Measurements from ENCODE around the gene LENG1.
A peak's percentile ranks its signal among the peaks of the same experiment; 100 is the strongest.

Gene LENG1

GRCh38 chr19:54164369-54165068 is 5.0 kb upstream of the LENG1 start:
- DNase-seq (ENCODE audit: low read depth in 2 of 2) = peak in 1 of 2 donors; percentile 32

- DNase-seq (ENCODE audit: low read depth in 2 of 2) = no peak
Measured at GRCh38 chr19:54162884-54163283, 3.4 kb upstream of the LENG1 start.

GRCh38 chr19:54162241-54162805 is 2.8 kb upstream of the LENG1 start:
- peak; percentile 61 to 64 for DNase-seq (ENCODE audit: low read depth in 2 of 2)

GRCh38 chr19:54160854-54161253 is 1.3 kb upstream of the LENG1 start:
- DNase-seq (ENCODE audit: low read depth in 2 of 2) = no peak

GRCh38 chr19:54160182-54160811 is 776 bp upstream of the LENG1 start:
- DNase-seq (ENCODE audit: low read depth in 2 of 2) = no peak

GRCh38 chr19:54158812-54159351 is 639 bp downstream of the LENG1 start:
- no peak for DNase-seq (ENCODE audit: low read depth in 2 of 2)

- no peak for DNase-seq (ENCODE audit: low read depth in 2 of 2)
Measured at GRCh38 chr19:54156953-54157352, 2.6 kb downstream of the LENG1 start.

- no peak for DNase-seq (ENCODE audit: low read depth in 2 of 2)
Measured at GRCh38 chr19:54156490-54156889, 3.0 kb downstream of the LENG1 start.

- no peak for DNase-seq (ENCODE audit: low read depth in 2 of 2)
Measured at GRCh38 chr19:54155694-54156093, 3.8 kb downstream of the LENG1 start.

- no peak for DNase-seq (ENCODE audit: low read depth in 2 of 2)
Measured at GRCh38 chr19:54154603-54155345, 4.7 kb downstream of the LENG1 start.

- DNase-seq (ENCODE audit: low read depth in 2 of 2) = no peak
Measured at GRCh38 chr19:54153731-54154326, 5.7 kb downstream of the LENG1 start.

- DNase-seq (ENCODE audit: low read depth in 2 of 2) = no peak
Measured at GRCh38 chr19:54152878-54153524, 6.5 kb downstream of the LENG1 start.

- DNase-seq (ENCODE audit: low read depth in 2 of 2) = no peak
Measured at GRCh38 chr19:54152267-54152666, 7.3 kb downstream of the LENG1 start.

GRCh38 chr19:54151362-54152035 is 8.0 kb downstream of the LENG1 start:
- no peak for DNase-seq (ENCODE audit: low read depth in 2 of 2)

- DNase-seq (ENCODE audit: low read depth in 2 of 2) = no peak
Measured at GRCh38 chr19:54149021-54149812, 10.3 kb downstream of the LENG1 start.

GRCh38 chr19:54148158-54148557 is 11.4 kb downstream of the LENG1 start:
- no peak for DNase-seq (ENCODE audit: low read depth in 2 of 2)

GRCh38 chr19:54147676-54148075 is 11.8 kb downstream of the LENG1 start:
- no peak for DNase-seq (ENCODE audit: low read depth in 2 of 2)

- DNase-seq (ENCODE audit: low read depth in 2 of 2) = no peak
Measured at GRCh38 chr19:54145541-54146158, 13.9 kb downstream of the LENG1 start.

- DNase-seq (ENCODE audit: low read depth in 2 of 2) = no peak
Measured at GRCh38 chr19:54142166-54142780, 17.2 kb downstream of the LENG1 start.
